ENCODE measurements around the gene BLVRB. TPM values are rescaled to one million over a fixed set of nuclear protein-coding genes. Genes with fewer than 3 reads are reported as not detected.
A peak's percentile ranks its signal among the peaks of the same experiment; 100 is the strongest.

BLVRB gene
- total RNA-seq, 1 donor from 2014 or later: 32.2 TPM

DNA sequence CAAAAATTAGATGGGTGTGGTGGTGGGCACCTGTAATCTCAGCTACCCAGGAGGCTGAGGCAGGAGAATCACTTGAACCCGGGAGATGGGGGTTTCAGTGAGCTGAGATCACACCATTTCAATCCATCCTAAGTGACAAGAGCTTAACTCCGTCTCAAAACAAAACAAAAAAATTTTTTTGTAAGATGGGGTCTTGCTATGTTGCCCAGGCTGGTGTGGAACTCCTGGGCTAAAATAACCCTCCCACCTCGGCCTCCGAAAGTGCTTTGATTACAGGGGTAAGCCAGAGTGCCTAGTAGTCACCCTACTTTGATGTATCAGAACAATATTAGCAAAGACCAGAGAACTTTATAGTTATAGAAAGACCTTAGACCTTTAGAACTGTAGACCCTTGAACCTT, 9.2 kb upstream of the BLVRB start:
- TF ChIP-seq, protein P1, sequence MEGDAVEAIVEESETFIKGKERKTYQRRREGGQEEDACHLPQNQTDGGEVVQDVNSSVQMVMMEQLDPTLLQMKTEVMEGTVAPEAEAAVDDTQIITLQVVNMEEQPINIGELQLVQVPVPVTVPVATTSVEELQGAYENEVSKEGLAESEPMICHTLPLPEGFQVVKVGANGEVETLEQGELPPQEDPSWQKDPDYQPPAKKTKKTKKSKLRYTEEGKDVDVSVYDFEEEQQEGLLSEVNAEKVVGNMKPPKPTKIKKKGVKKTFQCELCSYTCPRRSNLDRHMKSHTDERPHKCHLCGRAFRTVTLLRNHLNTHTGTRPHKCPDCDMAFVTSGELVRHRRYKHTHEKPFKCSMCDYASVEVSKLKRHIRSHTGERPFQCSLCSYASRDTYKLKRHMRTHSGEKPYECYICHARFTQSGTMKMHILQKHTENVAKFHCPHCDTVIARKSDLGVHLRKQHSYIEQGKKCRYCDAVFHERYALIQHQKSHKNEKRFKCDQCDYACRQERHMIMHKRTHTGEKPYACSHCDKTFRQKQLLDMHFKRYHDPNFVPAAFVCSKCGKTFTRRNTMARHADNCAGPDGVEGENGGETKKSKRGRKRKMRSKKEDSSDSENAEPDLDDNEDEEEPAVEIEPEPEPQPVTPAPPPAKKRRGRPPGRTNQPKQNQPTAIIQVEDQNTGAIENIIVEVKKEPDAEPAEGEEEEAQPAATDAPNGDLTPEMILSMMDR (conservative IDR thresholded peaks at IDR 0.05): no peak
- no peaks in the 10 kb centered on the region for H3K9me3 Mint-ChIP-seq
- H3K4me3 Mint-ChIP-seq: no peak overlapping the region
- H3K4me1 Mint-ChIP-seq (ENCODE audit: unreplicated experiment): no peaks in the 10 kb centered on the region
- H3K27ac Mint-ChIP-seq: no peak overlapping the region
- no peaks in the 10 kb centered on the region for H3K36me3 Mint-ChIP-seq
- no peak for DNase-seq (ENCODE audit: extremely low spot score, unreplicated experiment)
- peaks cover 13% of the 10 kb centered on the region for H3K27me3 Mint-ChIP-seq

- H3K4me3 Mint-ChIP-seq: no peak overlapping the region
- H3K9me3 Mint-ChIP-seq: no peaks in the 10 kb centered on the region
- TF ChIP-seq, protein P1 (conservative IDR thresholded peaks at IDR 0.05): no peak
- H3K27me3 Mint-ChIP-seq: peaks cover 23% of the 10 kb centered on the region
- no peak overlapping the region for H3K27ac Mint-ChIP-seq
- no peaks in the 10 kb centered on the region for H3K36me3 Mint-ChIP-seq
- no peak for DNase-seq (ENCODE audit: extremely low spot score, unreplicated experiment)
- no peaks in the 10 kb centered on the region for H3K4me1 Mint-ChIP-seq (ENCODE audit: unreplicated experiment)
Measured at GRCh38 chr19:40472516-40472915, 7.0 kb upstream of the BLVRB start.

DNA sequence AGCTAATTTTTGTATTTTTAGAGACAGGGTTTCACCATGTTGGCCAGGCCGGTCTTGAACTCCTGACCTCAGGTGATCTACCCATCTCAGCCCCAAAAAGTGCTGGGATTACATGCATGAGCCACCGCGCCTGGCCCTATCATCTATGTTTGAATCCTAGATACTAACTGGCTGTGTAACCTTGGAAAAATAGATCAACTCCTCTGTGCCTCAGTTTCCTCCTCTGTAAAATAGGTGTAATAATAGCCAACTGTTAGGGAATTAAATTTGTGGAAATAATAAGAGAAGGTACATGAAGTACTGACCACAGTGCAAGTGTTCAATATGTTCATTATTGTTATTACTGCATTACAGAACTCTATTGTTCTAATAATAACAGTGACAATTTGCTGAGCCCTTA, 5.6 kb upstream of the BLVRB start:
- peaks cover 5% of the 10 kb centered on the region for H3K36me3 Mint-ChIP-seq
- H3K9me3 Mint-ChIP-seq: no peaks in the 10 kb centered on the region
- H3K4me3 Mint-ChIP-seq: no peak overlapping the region
- TF ChIP-seq, protein P1 (conservative IDR thresholded peaks at IDR 0.05): no peak
- no peak for DNase-seq (ENCODE audit: extremely low spot score, unreplicated experiment)
- H3K27me3 Mint-ChIP-seq: peaks cover 28% of the 10 kb centered on the region
- H3K27ac Mint-ChIP-seq: no peak overlapping the region
- H3K4me1 Mint-ChIP-seq (ENCODE audit: unreplicated experiment): peaks cover 7% of the 10 kb centered on the region

DNA sequence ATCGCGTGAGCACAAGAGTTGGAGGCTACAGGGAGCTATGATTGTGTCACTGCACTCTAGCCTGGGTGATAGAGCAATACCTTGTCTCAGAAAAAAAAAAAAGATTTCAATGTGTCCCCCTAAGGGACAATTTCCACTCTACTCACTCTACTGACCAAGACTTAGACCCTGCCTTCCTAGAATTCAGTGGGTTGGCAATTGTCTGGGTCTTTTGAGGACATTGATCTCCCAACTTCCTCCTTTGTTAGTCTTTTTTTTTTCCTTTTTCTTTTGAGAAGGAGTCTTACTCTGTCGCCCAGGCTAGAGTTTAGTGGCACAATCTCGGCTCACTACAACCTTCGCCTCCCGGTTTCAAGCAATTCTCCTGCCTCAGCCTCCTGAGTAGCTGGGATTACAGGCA, 3.5 kb upstream of the BLVRB start:
- H3K4me3 Mint-ChIP-seq: peak overlapping the region; percentile 55
- TF ChIP-seq, protein P1 (conservative IDR thresholded peaks at IDR 0.05): no peak
- no peak for DNase-seq (ENCODE audit: extremely low spot score, unreplicated experiment)
- H3K4me1 Mint-ChIP-seq (ENCODE audit: unreplicated experiment): peaks cover 13% of the 10 kb centered on the region
- no peaks in the 10 kb centered on the region for H3K9me3 Mint-ChIP-seq
- peaks cover 5% of the 10 kb centered on the region for H3K36me3 Mint-ChIP-seq
- no peak overlapping the region for H3K27ac Mint-ChIP-seq
- peaks cover 30% of the 10 kb centered on the region for H3K27me3 Mint-ChIP-seq

DNA sequence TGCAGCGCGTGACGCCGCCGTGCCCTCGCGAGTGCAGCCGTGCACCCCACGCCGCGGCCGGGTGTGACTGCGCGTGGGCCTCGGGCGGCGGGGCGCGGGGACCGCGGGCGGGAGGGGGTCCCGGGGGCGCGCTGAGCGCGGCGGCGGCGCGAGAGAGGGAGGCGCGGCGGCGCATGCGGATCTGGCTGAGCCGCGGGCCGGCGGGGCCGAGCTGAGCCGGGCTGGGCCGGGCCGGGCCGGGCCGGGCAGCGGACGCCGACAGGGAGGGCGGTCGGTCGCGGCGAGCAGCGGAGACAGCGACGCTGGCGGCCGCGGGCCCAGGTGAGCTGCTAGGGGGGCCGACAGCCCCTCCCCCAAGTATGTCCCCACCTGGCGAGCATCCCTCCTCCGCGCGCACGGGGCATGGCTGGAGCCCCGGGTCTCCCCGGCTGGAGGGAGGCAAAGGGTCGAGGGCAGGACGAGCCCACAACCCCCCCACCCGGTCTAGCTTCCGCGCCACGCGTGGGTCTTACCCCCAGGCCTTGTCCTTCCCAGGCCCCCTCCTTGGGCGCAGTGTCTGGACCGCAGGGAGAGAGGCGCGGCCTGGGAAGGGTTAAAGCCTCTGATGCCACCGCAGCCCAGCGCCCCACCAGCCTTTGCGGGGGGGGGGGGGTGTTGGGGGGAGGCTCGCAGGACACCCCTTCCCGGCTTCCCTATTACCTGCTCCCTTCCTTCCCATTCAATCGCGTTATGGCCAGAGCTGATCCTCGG, 1.6 kb upstream of the BLVRB start, which contains the start of gene SPTBN4:
SPTBN4 (plus strand) TSS at position 17 of the 750 bp plus-strand sequence. CDS start 5,621 bp downstream, outside the sequence.
- H3K27me3 Mint-ChIP-seq: peaks cover 30% of the 10 kb centered on the region
- peaks cover 5% of the 10 kb centered on the region for H3K36me3 Mint-ChIP-seq
- H3K4me3 Mint-ChIP-seq: peak within 1 kb of the TSS; percentile 88
- H3K4me1 Mint-ChIP-seq (ENCODE audit: unreplicated experiment): peaks cover 13% of the 10 kb centered on the region
- H3K27ac Mint-ChIP-seq: peak within 1 kb of the TSS; percentile 90
- no peaks in the 10 kb centered on the region for H3K9me3 Mint-ChIP-seq
- TF ChIP-seq, protein P1 (conservative IDR thresholded peaks at IDR 0.05): no peak
- no peak for DNase-seq (ENCODE audit: extremely low spot score, unreplicated experiment)
